SU-DHL-6 (cell line): ENCODE data around the gene PLA2G4B.

Experiments used
- H2AFZ ChIP-seq: fragments of 200-600 bp; sonication (generic); 2 replicates; pipeline ENCODE4 v1.6.1; 2014; ENCODE audit warnings: low read depth, mild to moderate bottlenecking, moderate library complexity, mixed read lengths, antibody characterized with exemption, low read length; ENCODE audit not compliant: severe bottlenecking
- H3F3A ChIP-seq: fragments of 200-600 bp; shearing (Covaris generic); 2 replicates; pipeline ENCODE4 v1.6.0; 2016; ENCODE audit warnings: antibody characterized with exemption, mild to moderate bottlenecking; ENCODE audit not compliant: insufficient read depth
- H3K27ac ChIP-seq: fragments of 200-600 bp; sonication (generic); 2 replicates; pipeline ENCODE4 v1.5.1; 2016; ENCODE audit warnings: low read depth, mild to moderate bottlenecking, low read length, moderate library complexity, mixed read lengths
- H3K27me3 ChIP-seq: fragments of 200-600 bp; sonication (generic), shearing (Covaris generic); 2 replicates; pipeline ENCODE4 v1.6.0; 2014; ENCODE audit warnings: mild to moderate bottlenecking, low read length
- H3K36me3 ChIP-seq: fragments of 200-600 bp; sonication (generic); 2 replicates; pipeline ENCODE4 v1.6.1; 2014; ENCODE audit warnings: mild to moderate bottlenecking, low read length, mixed read lengths
- H3K4me2 ChIP-seq: fragments of 300-600, 200-600 bp; shearing (Covaris generic), sonication (generic); 2 replicates; pipeline ENCODE4 v1.6.0; 2014; ENCODE audit warnings: low read length, low read depth, mild to moderate bottlenecking; ENCODE audit not compliant: poor library complexity, severe bottlenecking
- H3K4me3 ChIP-seq: fragments of 200-600 bp; sonication (generic); 2 replicates; pipeline ENCODE4 v1.5.1; 2014; ENCODE audit warnings: antibody characterized with exemption, low read length, mild to moderate bottlenecking, mixed read lengths; ENCODE audit not compliant: insufficient read depth, poor library complexity, severe bottlenecking
- H3K79me2 ChIP-seq: fragments of 200-600 bp; sonication (generic); 2 replicates; pipeline ENCODE4 v1.6.1; 2014; ENCODE audit warnings: mild to moderate bottlenecking, low read length, moderate library complexity; ENCODE audit not compliant: insufficient read depth
- H3K9ac ChIP-seq: fragments of 200-600 bp; sonication (generic); 2 replicates; pipeline ENCODE4 v1.7.0; 2014; ENCODE audit warnings: mild to moderate bottlenecking, low read length
- H3K9me2 ChIP-seq: fragments of 200-600 bp; sonication (generic); replicated peaks from 2 replicates; pipeline ENCODE4 v1.6.1; 2014; ENCODE audit warnings: low read length; ENCODE audit not compliant: insufficient read depth
- H3K9me3 ChIP-seq: fragments of 200-600 bp; sonication (generic); 2 replicates; pipeline ENCODE4 v1.6.1; 2014; ENCODE audit warnings: low read length, mixed read lengths; ENCODE audit not compliant: insufficient read depth
- H4K20me1 ChIP-seq: fragments of 200-600 bp; sonication (generic); 2 replicates; pipeline ENCODE4 v1.6.1; 2014; ENCODE audit warnings: low read depth, mild to moderate bottlenecking, antibody characterized with exemption, low read length, moderate library complexity, mixed read lengths
- CTCF ChIP-seq: fragments of 200-600 bp; sonication (generic); IDR thresholded peaks from one replicate; pipeline ENCODE4 v1.5.1; 2017; ENCODE audit warnings: antibody characterized with exemption, mild to moderate bottlenecking, low read length, moderate library complexity; ENCODE audit not compliant: insufficient read depth, poor library complexity, severe bottlenecking
- EZH2phosphoT487 ChIP-seq: fragments of 200-600 bp; sonication (generic), shearing (Covaris generic); conservative IDR thresholded peaks from 2 replicates; pipeline ENCODE4 v1.6.1; 2018; ENCODE audit warnings: mild to moderate bottlenecking, antibody characterized with exemption, low read length, moderate library complexity, mixed read lengths

The PLA2G4B gene

GRCh38 chr15:41865490-41866055 lies 26.9 kb downstream of the PLA2G4B start:
- Histone ChIP-seq H3K27me3 (no peaks in the 10 kb centered on the region), H3K9me2 (no peaks in the 10 kb centered on the region), H3F3A (no peaks in the 10 kb centered on the region), H2AFZ (no peak overlapping the region), H3K9me3 (no peaks in the 10 kb centered on the region), H4K20me1 (no peaks in the 10 kb centered on the region), H3K9ac (no peak overlapping the region), H3K4me3 (no peak overlapping the region), H3K79me2 (no peaks in the 10 kb centered on the region), H3K4me2 (no peak overlapping the region), H3K36me3 (no peaks in the 10 kb centered on the region), H3K27ac (no peak overlapping the region)
- TF ChIP-seq CTCF (no peak), EZH2phosphoT487 (no peak)

- Histone ChIP-seq H3K36me3 (no peaks in the 10 kb centered on the region), H3K27me3 (no peaks in the 10 kb centered on the region), H3K4me3 (no peak overlapping the region), H3K27ac (no peak overlapping the region), H3K4me2 (no peak overlapping the region), H3K79me2 (no peaks in the 10 kb centered on the region), H3K9me3 (no peaks in the 10 kb centered on the region), H3F3A (no peaks in the 10 kb centered on the region), H3K9ac (no peak overlapping the region), H3K9me2 (no peaks in the 10 kb centered on the region), H4K20me1 (no peaks in the 10 kb centered on the region), H2AFZ (no peak overlapping the region)
- TF ChIP-seq EZH2phosphoT487 (no peak), CTCF (no peak)
These were observed 27.6 kb downstream of the PLA2G4B start for GRCh38 chr15:41866263-41866703.

GRCh38 chr15:41866872-41867579 lies 28.4 kb downstream of the PLA2G4B start:
- H3K9me3 ChIP-seq, result no peaks in the 10 kb centered on the region
- no peaks in the 10 kb centered on the region for H3F3A ChIP-seq
- H3K27me3 ChIP-seq, result no peaks in the 10 kb centered on the region
- TF ChIP-seq CTCF (no peak), EZH2phosphoT487 (no peak)
- no peak overlapping the region for H3K4me2 ChIP-seq
- no peaks in the 10 kb centered on the region for H3K36me3 ChIP-seq
- no peak overlapping the region for H2AFZ ChIP-seq
- H3K9ac ChIP-seq, result no peak overlapping the region
- no peaks in the 10 kb centered on the region for H3K9me2 ChIP-seq
- H3K79me2 ChIP-seq, result no peaks in the 10 kb centered on the region
- H3K4me3 ChIP-seq, result no peak overlapping the region
- H3K27ac ChIP-seq, result no peak overlapping the region
- H4K20me1 ChIP-seq, result no peaks in the 10 kb centered on the region
